ENCODE data around the gene PDCD7.
"Not testable (repeated sequence)": the region's sequence is repeated elsewhere in the genome, so short reads cannot be mapped to it uniquely, and the experiment has no call there.

Gene PDCD7

DNA sequence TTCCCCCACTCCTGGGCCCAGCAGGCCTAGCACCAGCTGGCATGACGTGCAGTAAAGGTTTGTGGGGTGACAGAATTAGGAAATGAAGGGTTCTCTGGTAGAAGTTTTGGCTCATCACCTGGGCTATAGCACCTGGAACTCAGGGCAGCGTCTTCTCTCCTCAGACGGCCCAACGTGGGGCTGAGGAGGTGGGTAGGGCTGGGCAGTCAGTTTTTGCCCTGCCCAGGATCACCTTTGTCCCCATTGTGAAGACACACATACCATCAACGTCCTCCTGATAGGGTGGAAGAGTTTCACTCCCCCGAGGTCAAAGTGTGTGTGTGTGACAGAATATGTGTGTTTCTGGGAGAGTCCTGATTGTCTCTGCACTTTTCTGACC is 45.0 kb downstream of the PDCD7 start:
- DNase-seq = no peak

DNA sequence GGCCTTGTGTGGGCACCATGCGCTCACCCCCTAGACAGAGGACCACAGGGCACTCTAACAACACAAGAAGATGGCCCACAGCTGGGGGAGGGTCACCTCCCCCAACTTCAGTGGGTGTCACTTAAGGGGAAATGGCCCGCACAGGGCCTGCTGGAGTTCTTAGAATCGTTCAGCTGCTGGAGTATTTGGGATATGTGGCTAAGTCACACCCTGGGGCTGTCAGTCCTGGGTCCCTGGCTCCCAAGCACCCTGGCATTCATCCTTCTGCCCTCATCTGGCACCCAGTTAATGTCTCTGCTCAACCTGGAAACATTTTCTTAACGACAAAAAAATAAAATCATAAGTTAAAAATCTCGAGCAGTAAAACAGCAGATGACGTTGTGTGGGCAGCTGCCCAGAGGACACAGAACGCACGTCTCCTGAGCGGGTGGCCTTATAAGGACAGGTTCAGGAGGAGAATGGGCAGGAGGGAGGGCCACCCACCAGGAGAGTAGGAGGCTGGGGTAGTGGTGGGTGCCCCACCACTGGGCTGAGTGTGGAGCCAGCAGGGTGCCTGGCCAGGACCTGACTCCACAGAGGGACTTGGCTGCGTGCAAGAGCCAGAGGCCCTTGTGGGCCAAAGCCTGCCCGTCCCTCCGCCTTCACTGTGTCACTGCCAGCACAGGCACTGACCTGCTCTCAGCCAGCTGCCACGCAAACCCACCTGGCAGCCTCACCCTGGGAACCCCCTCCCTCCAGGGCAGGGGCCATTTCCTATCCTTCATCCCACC is 45.5 kb downstream of the PDCD7 start:
- DNase-seq = no peak

- no peak for DNase-seq
These were observed 46.2 kb downstream of the PDCD7 start for GRCh38 chr15:65087411-65087810.

DNA sequence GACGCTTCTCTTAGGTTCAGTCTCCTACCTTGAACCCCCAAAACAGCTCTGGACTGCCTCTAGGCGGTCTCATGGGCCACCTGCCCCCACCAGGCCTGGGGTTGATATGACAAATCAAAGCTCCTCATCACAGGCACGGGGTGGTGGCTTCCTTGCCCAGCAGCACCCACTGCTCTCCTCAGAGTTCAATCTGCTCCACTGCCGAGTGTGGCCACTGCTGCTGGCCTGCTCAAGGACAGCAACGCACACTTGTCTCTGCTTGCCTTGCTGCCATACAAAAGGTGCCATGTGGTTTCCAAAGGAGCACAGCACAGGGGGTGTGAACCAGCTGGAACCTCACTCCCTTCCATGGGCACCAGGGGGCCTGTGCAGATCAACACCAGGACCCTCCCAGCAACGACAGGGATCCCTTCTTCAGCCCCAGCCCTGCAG is 46.9 kb downstream of the PDCD7 start:
- no peak for DNase-seq

GRCh38 chr15:65085990-65086679 is 47.5 kb downstream of the PDCD7 start:
- no peak for DNase-seq

DNA sequence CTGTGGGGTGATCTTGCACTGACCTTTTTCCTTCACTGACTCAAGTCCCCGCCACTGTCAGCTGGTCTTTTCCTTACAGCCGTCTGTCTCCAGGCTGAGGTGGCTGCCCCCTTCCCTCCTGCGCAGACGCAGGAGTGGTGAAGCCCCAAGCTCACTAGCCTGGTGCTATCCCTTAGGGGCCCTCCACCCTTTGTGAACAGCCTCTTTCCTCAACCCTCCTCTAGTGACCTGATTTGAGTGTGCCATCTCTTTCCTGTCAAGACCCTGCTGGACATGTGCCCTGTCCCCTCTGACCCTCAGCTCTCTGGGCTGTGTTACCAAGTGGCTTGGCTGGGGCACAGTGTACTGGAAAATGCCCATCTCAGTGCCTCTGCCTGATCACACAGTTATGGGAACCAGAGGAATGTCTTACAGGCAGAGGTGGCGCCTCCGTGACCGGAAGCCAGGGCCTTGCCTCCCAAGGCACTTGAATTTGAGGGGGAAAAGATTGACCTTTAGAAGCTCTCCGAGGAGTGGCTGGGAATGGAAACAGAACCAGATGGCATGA is 48.3 kb downstream of the PDCD7 start:
- DNase-seq = no peak

- no peak for DNase-seq
These were observed 49.0 kb downstream of the PDCD7 start for GRCh38 chr15:65084500-65085206.

- DNase-seq = peak; percentile 21 to 28
These were observed 50.3 kb downstream of the PDCD7 start for GRCh38 chr15:65083262-65083701.

DNA sequence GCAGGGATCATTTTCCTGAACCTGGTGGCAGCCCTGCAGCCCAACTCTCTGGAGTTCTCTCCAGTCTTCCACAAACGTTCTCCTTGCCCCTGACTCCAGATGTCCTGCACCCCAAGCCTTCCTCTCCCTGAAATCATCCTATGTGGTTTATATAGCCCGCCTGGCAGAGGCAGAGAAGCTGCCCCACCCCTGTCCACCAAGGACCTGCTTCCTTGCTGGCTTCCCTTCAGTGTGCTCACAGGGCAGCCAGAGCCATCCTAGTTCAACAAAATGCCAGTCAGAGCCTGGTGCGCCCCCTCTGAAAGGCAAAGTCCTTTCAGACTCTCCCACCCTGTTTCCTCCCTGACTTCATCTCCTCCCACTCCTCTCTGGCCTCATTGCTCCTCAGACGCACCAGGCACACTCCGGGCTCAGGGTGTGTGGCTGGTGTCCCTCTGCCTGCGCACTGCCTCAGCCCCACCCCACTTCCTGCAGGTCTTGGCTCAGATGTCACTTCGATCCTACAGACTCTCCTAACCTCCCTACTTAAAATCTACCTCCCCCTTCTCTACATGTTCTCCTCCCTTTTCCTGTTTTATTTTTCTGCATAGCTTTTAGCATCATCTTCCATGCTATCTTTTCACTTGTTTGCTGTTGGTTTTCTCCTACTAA is 51.2 kb downstream of the PDCD7 start:
- no peak for DNase-seq

DNA sequence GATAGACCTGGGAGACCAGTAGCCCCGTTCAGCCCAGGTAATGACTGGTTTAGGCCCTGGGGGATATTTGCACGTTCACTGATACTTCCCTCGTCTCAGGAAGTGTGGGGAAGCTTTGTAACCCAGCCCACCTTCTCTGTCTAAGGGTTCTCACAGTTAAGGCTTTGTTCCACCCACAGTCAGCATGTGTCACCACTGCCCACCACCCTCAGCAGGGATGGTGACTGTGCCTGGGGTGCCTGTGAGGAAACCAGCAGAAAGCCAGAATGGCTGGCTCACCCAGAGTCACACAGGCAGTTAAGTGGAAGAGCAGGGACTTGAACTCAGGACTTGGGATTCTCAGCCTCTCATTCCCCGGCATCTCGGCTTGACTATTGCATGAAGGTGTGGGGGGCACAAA is 51.9 kb downstream of the PDCD7 start:
- DNase-seq = no peak

- DNase-seq = peak in 1 of 2 donors; percentile 21
These were observed 52.3 kb downstream of the PDCD7 start for GRCh38 chr15:65081270-65081669.

- DNase-seq = no peak
These were observed 54.0 kb downstream of the PDCD7 start for GRCh38 chr15:65079580-65079979.

DNA sequence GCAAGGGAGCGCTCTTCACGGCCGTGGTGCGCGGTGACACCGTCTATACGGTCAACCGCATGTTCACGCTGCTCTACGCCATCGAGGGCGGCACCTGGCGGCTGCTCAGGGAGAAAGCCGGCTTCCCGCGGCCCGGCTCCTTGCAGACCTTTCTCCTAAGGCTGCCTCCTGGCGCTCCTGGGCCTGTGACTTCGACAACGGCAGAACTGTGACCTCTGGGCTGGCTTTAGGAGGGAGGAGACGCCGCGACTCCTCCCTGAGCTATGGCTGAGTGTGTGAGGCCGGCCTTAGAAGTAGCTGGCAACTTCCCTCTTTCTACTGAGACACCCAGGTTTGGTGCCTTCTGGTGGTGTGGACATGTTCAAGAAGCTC is 55.6 kb downstream of the PDCD7 start:
- DNase-seq = no peak

DNA sequence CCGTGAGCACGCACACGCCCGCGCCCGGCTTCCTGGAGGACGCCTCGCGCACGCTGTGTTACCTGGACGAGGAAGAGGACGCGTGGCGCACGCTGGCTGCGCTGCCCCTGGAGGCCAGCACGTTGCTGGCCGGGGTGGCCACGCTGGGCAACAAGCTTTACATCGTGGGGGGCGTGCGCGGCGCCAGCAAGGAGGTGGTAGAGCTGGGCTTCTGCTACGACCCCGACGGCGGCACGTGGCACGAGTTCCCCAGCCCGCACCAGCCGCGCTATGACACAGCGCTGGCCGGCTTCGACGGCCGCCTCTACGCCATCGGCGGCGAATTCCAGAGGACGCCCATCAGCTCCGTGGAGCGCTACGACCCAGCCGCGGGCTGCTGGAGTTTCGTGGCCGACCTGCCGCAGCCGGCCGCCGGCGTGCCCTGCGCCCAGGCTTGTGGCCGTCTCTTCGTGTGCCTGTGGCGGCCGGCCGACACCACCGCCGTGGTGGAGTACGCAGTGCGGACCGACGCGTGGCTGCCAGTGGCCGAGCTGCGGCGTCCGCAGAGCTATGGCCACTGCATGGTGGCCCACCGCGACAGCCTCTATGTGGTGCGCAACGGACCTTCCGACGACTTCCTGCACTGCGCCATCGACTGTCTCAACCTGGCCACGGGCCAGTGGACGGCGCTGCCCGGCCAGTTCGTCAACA is 56.2 kb downstream of the PDCD7 start:
- DNase-seq = no peak

DNA sequence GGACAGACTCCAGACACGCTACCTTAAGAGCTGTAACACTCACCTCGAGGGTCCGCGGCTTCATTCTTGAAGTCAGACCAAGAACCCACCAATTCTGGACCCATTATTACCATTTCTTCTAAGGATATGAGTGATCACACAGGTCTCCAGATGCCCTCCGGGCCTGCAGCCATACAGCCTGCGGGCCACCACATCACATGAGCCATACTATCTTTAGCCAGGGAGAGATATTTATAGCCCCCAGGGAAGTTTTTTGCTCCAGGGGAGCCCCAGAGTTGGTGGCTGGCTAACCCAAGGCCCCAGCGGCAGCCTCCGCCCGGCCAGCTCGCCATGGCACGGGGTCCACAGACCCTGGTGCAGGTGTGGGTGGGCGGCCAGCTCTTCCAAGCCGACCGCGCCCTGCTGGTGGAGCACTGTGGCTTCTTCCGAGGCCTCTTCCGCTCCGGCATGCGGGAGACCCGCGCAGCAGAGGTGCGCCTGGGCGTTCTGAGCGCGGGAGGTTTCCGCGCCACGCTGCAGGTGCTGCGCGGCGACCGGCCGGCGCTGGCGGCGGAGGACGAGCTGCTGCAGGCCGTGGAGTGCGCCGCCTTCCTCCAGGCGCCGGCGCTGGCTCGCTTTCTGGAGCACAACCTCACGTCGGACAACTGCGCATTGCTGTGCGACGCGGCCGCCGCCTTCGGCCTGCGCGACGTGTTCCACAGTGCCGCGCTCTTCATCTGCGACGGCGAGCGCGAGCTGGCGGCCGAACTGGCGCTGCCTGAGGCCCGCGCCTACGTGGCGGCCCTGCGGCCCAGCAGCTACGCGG is 56.9 kb downstream of the PDCD7 start, which contains the start of gene KBTBD13:
Gene KBTBD13, plus strand, starts transcription at position 261 of the 805 bp plus-strand sequence. Its CDS starts 70 bp downstream, at position 331.
- no peak for DNase-seq

DNA sequence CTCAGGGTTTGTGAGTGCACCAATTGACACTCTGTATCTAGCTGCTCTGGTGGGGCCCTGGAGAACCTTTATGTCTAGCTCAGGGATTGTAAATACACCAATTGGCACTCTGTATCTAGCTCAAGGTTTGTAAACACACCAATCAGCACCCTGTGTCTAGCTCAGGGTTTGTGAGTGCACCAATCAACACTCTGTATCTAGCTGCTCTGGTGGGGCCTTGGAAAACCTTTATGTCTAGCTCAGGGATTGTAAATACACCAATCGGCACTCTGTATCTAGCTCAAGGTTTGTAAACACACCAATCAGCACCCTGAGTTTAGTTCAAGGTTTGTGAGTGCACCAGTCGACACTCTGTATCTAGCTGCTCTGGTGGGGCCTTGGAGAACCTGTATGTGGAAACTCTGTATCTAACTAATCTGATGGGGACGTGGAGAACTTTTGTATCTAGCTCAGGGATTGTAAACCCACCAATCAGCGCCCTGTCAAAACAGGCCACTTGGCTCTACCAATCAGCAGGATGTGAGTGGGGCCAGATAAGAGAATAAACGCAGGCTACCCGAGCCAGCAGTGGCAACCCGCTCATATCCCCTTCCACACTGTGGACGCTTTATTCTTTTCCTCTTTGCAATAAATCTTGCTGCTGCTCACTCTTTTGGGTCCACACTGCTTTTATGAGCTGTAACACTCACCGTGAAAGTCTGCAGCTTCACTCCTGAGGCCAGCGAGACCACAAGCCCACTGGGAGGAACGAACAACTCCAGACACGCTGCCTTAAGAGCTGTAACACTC is 57.8 kb downstream of the PDCD7 start:
- not testable (repeated sequence) for DNase-seq

DNA sequence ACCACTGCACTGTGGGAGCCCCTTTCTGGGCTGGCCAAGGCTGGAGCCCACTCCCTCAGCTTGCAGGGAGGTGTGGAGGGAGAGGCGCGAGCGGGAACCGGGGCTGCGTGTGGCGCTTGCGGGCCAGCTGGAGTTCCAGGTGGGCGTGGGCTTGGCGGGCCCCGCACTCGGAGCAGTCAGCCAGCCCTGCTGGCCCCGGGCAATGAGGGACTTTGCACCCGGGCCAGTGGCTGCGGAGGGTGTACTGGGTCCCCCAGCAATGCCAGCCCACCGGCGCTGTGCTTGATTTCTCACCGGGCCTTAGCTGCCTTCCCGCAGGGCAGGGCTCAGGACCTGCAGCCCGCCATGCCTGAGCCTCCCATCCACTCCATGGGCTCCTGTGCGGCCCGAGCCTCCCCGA is 58.7 kb downstream of the PDCD7 start:
- not testable (repeated sequence) for DNase-seq

- no peak for DNase-seq
These were observed 61.0 kb downstream of the PDCD7 start for GRCh38 chr15:65072617-65073016.

DNA sequence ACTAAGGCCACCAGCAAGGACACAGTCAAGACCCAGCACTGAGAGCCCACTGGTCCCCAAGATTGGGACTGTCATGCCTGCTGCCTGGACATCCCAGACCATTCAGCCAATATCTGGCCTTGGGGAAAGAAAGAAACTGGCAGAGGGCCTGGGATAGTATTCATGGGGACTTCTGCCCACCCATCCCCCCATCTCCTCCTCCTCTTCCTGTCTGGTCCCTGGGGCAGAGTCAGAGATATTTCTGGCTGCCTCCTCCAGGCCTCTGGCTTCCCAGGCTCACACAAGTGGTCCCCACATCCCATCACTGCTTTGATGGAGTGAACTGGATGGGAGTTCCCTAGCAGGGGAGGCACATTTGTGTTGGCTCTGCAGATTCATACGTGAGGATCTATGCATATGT is 61.6 kb downstream of the PDCD7 start:
- DNase-seq = no peak

DNA sequence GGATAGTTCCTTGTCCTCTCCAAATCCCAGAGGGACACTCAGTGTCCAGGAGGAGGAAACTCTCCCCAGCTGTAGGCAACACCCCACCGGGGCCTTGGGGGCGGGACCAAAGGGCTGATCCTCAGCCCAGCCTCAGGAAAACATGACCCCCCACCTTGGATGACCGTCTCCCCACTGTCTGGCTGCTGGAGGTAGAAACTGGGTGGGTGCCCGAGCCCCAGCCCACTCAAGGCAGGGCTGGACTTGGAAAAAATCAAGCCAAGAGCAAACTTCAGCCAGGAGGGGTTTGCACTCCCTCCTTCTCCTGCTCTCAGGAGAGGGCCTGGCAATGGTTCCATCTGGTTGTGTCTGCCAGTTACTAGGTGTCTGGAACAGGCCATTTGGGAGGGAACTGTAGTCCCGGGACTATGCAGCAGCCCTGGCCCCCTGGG is 62.2 kb downstream of the PDCD7 start:
- DNase-seq = no peak
